CD4-positive, alpha-beta T cell (primary cell): ENCODE results near the gene CGB8. TPM values are rescaled to one million over a fixed set of nuclear protein-coding genes. Genes with fewer than 3 reads are reported as not detected.

Experiments
- ATAC-seq: fragments of 200-7000 bp; cut with Tn5 transposase; one replicate; pipeline ENCODE4 v1.10.0; 2022; ENCODE audit warnings: mild to moderate bottlenecking; ENCODE audit not compliant: poor library complexity
- CTCF ChIA-PET: fragments of 350-600 bp; sonication (Branson Sonifier 250); formaldehyde crosslinking; loops from one replicate; lab custom pipeline; 2021; ENCODE audit warnings: antibody characterized with exemption, inconsistent platforms; lab: Charles Lee
- POLR2A ChIA-PET: fragments of 350-600 bp; sonication (Branson Sonifier 250); formaldehyde crosslinking; loops from one replicate; lab custom pipeline; 2021; ENCODE audit warnings: antibody characterized with exemption, inconsistent platforms; lab: Charles Lee
- DNase-seq, 14 experiments: peaks; one replicate each; pipeline ENCODE4 v3.0.0-alpha.2; 2013 to 2020; ENCODE audit warnings: mixed read lengths in 2 of 14
- H3K27ac ChIP-seq, 2 donors: one replicate each; pipeline versions ENCODE4 v1.5.1 to v1.7.0; 2013; ENCODE audit warnings: low read length in 2 of 2, low read depth in 1 of 2, mild to moderate bottlenecking in 1 of 2
- H3K27me3 ChIP-seq, 2 experiments: 1 replicate in 1 of 2; 2 replicates in 1 of 2; pipeline versions ENCODE4 v1.6.1 to v1.7.0; 2013; ENCODE audit warnings: low read length in 2 of 2, control low read depth in 1 of 2, mild to moderate bottlenecking in 1 of 2, moderate library complexity in 1 of 2; ENCODE audit not compliant: insufficient read depth in 2 of 2, control insufficient read depth in 1 of 2
- H3K36me3 ChIP-seq: one replicate; pipeline ENCODE4 v1.6.1; 2013; ENCODE audit warnings: low read length, control low read depth; ENCODE audit not compliant: insufficient read depth
- H3K4me1 ChIP-seq: one replicate; pipeline ENCODE4 v1.6.1; 2013; ENCODE audit warnings: low read length, control low read depth; ENCODE audit not compliant: insufficient read depth
- H3K4me3 ChIP-seq: one replicate; pipeline ENCODE4 v1.5.1; 2013; ENCODE audit warnings: mild to moderate bottlenecking, low read length, moderate library complexity
- H3K9me3 ChIP-seq, 2 experiments: 1 replicate in 1 of 2; 2 replicates in 1 of 2; pipeline versions ENCODE4 v1.6.1 to v1.7.0; 2013; ENCODE audit warnings: low read length in 2 of 2, mild to moderate bottlenecking in 2 of 2, control low read depth in 1 of 2, moderate library complexity in 1 of 2; ENCODE audit not compliant: control insufficient read depth in 1 of 2, insufficient read depth in 1 of 2
- H3K27ac Mint-ChIP-seq: one replicate; pipeline ENCODE4 v1.8.0; 2020; ENCODE audit warnings: mixed read lengths
- H3K27me3 Mint-ChIP-seq: one replicate; pipeline ENCODE4 v1.8.0; 2021; ENCODE audit warnings: mixed read lengths
- H3K36me3 Mint-ChIP-seq: one replicate; pipeline ENCODE4 v1.8.0; 2021; ENCODE audit warnings: low read depth, mixed read lengths
- H3K4me1 Mint-ChIP-seq: one replicate; pipeline ENCODE4 v1.8.0; 2021; ENCODE audit warnings: low read depth, mixed read lengths
- H3K4me3 Mint-ChIP-seq: one replicate; pipeline ENCODE4 v1.8.0; 2020; ENCODE audit warnings: mild to moderate bottlenecking, mixed read lengths
- H3K9me3 Mint-ChIP-seq: one replicate; pipeline ENCODE4 v1.8.0; 2020; ENCODE audit warnings: mixed read lengths
- CTCF ChIP-seq: fragments of 200-600 bp; IDR thresholded peaks from one replicate; pipeline ENCODE4 v1.8.0; 2022; ENCODE audit warnings: antibody characterized with exemption, mild to moderate bottlenecking
- intact Hi-C, 2 experiments: fragments of 100-400 bp; cut with DNase I in 1 of 2; cut with micrococcal nuclease in 1 of 2; formaldehyde crosslinking; loops; one replicate each; pipeline versions ENCODE4 v1.15.1 to v1.9.0; 2023 to 2025; cut with DNase I, micrococcal nuclease
- total RNA-seq, 174 experiments: library from RNA in 2 of 174; stranded (reverse) in 2 of 174; gene quantifications; one replicate each; pipeline ENCODE4 v1.2.3 and lab custom pipeline; 2021 to 2026

The CGB8 gene
- total RNA-seq, 2 experiments from 2014 or later, result not detected

GRCh38 chr19:49064768-49065611 lies 16.1 kb upstream of the CGB8 start, which contains the start of gene NTF4:
Gene NTF4 (minus strand): TSS chr19:49064818. CDS start chr19:49061997, 2,821 bp downstream.
- POLR2A ChIA-PET, result no interaction called here
- no peaks in the 10 kb centered on the region for H3K36me3 Mint-ChIP-seq
- ATAC-seq, result peak; percentile 52
- intact Hi-C loops, result no loop called here
- Histone ChIP-seq H3K36me3 (no peaks in the 10 kb centered on the region), H3K27ac (no peak within 1 kb of the TSS), H3K27me3 (peaks cover 37 to 57% of the 10 kb centered on the region in 2 experiments), H3K4me1 (peaks cover 8% of the 10 kb centered on the region), H3K4me3 (no peak within 1 kb of the TSS), H3K9me3 (peaks cover 0 to 7% of the 10 kb centered on the region in 2 experiments)
- no peak for TF ChIP-seq CTCF
- H3K27me3 Mint-ChIP-seq, result peaks cover 73% of the 10 kb centered on the region
- H3K9me3 Mint-ChIP-seq, result no peaks in the 10 kb centered on the region
- CTCF ChIA-PET, result no interaction called here
- no peak within 1 kb of the TSS for H3K4me3 Mint-ChIP-seq
- no peak within 1 kb of the TSS for H3K27ac Mint-ChIP-seq
- DNase-seq, result peak in 1 of 14 experiments; percentile 35
- H3K4me1 Mint-ChIP-seq, result no peaks in the 10 kb centered on the region

GRCh38 chr19:49064029-49064629 lies 15.2 kb upstream of the CGB8 start:
- DNase-seq (no peak), ATAC-seq (no peak)
- no peaks in the 10 kb centered on the region for H3K36me3 Mint-ChIP-seq
- H3K27ac ChIP-seq, result no peak overlapping the region
- H3K9me3 ChIP-seq, result peaks cover 0 to 7% of the 10 kb centered on the region in 2 experiments
- peaks cover 8% of the 10 kb centered on the region for H3K4me1 ChIP-seq
- POLR2A ChIA-PET, result no interaction called here
- intact Hi-C loops, result no loop called here
- no peaks in the 10 kb centered on the region for H3K9me3 Mint-ChIP-seq
- no peak for TF ChIP-seq CTCF
- no peaks in the 10 kb centered on the region for H3K36me3 ChIP-seq
- peaks cover 4% of the 10 kb centered on the region for H3K4me1 Mint-ChIP-seq
- H3K27ac Mint-ChIP-seq, result no peak overlapping the region
- H3K4me3 Mint-ChIP-seq, result no peak overlapping the region
- peaks cover 33 to 51% of the 10 kb centered on the region in 2 experiments for H3K27me3 ChIP-seq
- peaks cover 72% of the 10 kb centered on the region for H3K27me3 Mint-ChIP-seq
- CTCF ChIA-PET, result no interaction called here
- no peak overlapping the region for H3K4me3 ChIP-seq

GRCh38 chr19:49061445-49061844 lies 12.5 kb upstream of the CGB8 start:
- ChIA-PET CTCF (no interaction called here), POLR2A (no interaction called here)
- DNase-seq (no peak), ATAC-seq (no peak)
- H3K4me1 Mint-ChIP-seq, result peaks cover 21% of the 10 kb centered on the region
- H3K4me1 ChIP-seq, result peaks cover 26% of the 10 kb centered on the region
- no peak for TF ChIP-seq CTCF
- H3K36me3 ChIP-seq, result no peaks in the 10 kb centered on the region
- H3K27me3 ChIP-seq, result peaks cover 40 to 58% of the 10 kb centered on the region in 2 experiments
- no peaks in the 10 kb centered on the region for H3K9me3 Mint-ChIP-seq
- H3K27me3 Mint-ChIP-seq, result peaks cover 77% of the 10 kb centered on the region
- H3K27ac Mint-ChIP-seq, result no peak overlapping the region
- no peaks in the 10 kb centered on the region for H3K36me3 Mint-ChIP-seq
- no peak overlapping the region for H3K4me3 Mint-ChIP-seq
- intact Hi-C loops, result no loop called here
- H3K27ac ChIP-seq, result no peak overlapping the region
- H3K9me3 ChIP-seq, result peaks cover 0 to 20% of the 10 kb centered on the region in 2 experiments
- H3K4me3 ChIP-seq, result no peak overlapping the region
